ENCODE measurements around the gene EMX2.

DNA sequence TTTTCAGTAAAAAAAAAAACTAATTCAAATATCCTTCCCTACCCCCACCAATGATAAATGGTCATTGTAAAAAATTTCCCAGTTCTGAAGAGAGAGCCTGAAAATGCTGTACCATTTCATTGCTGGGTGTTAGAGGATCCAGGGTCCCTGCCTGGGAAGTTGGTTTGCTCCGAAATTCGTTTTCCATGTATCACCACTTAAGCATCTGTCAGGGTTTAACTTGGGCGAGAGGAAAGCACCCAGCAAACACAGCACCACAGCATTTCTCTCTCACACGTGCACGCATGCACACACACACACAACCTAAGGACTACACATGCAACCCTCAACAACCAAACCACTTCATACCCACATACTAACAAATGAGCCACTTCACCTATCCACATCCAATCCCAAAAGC, 42.1 kb upstream of the EMX2 start:
- TF ChIP-seq, protein P1, sequence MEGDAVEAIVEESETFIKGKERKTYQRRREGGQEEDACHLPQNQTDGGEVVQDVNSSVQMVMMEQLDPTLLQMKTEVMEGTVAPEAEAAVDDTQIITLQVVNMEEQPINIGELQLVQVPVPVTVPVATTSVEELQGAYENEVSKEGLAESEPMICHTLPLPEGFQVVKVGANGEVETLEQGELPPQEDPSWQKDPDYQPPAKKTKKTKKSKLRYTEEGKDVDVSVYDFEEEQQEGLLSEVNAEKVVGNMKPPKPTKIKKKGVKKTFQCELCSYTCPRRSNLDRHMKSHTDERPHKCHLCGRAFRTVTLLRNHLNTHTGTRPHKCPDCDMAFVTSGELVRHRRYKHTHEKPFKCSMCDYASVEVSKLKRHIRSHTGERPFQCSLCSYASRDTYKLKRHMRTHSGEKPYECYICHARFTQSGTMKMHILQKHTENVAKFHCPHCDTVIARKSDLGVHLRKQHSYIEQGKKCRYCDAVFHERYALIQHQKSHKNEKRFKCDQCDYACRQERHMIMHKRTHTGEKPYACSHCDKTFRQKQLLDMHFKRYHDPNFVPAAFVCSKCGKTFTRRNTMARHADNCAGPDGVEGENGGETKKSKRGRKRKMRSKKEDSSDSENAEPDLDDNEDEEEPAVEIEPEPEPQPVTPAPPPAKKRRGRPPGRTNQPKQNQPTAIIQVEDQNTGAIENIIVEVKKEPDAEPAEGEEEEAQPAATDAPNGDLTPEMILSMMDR (IDR thresholded peaks at IDR 0.05; ENCODE audit: extremely low read depth in 1 of 2, insufficient read depth in 1 of 2, low read depth in 1 of 2, low read length in 2 of 2): no peak
- TF ChIP-seq EZH2 (IDR thresholded peaks at IDR 0.05; ENCODE audit: borderline replicate concordance, low read depth, low read length, severe bottlenecking) (no peak), POLR2AphosphoS5 (IDR thresholded peaks at IDR 0.05; ENCODE audit: insufficient read depth, low read depth, low read length) (no peak), POLR2A (IDR thresholded peaks at IDR 0.05; ENCODE audit: low read depth, low read length) (no peak), MYC (IDR thresholded peaks at IDR 0.05; ENCODE audit: low read depth, low read length) (no peak), FOS (IDR thresholded peaks at IDR 0.05; ENCODE audit: borderline replicate concordance, insufficient read depth, low read length) (no peak)
- TF ChIP-seq, protein P2, sequence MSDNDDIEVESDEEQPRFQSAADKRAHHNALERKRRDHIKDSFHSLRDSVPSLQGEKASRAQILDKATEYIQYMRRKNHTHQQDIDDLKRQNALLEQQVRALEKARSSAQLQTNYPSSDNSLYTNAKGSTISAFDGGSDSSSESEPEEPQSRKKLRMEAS (IDR thresholded peaks at IDR 0.05; ENCODE audit: insufficient read depth, insufficient read length): no peak
